Upper lobe of left lung (tissue), 6 donors: Measurements from ENCODE around the gene B9D1. TPM values are rescaled to one million over a fixed set of nuclear protein-coding genes. Genes with fewer than 3 reads are reported as not detected.
"Not testable (repeated sequence)": the region's sequence is repeated elsewhere in the genome, so short reads cannot be mapped to it uniquely, and the experiment has no call there.

Experiments used
- ATAC-seq, 2 donors: fragments of 200-7000 bp; cut with Tn5 transposase; one replicate each; pipeline ENCODE4 v1.9.1; 2022; ENCODE audit warnings: mild to moderate bottlenecking in 2 of 2, moderate library complexity in 2 of 2; ENCODE audit not compliant: low FRiP score in 2 of 2
- DNase-seq, 2 donors: peaks; one replicate each; pipeline ENCODE4 v3.0.0-alpha.2; 2019 to 2020
- H3K27ac ChIP-seq, 4 donors: fragments of 200-600 bp; sonication (generic); one replicate each; pipeline ENCODE4 v1.5.1; 2016 to 2019
- H3K27me3 ChIP-seq, 4 donors: fragments of 200-600 bp; sonication (generic); one replicate each; pipeline ENCODE4 v1.5.1; 2017 to 2019
- H3K36me3 ChIP-seq, 4 donors: fragments of 200-600 bp; sonication (generic); one replicate each; pipeline ENCODE4 v1.5.1; 2016 to 2019
- H3K4me1 ChIP-seq, 4 donors: fragments of 200-600 bp; sonication (generic); one replicate each; pipeline ENCODE4 v1.5.1; 2018 to 2019
- H3K4me3 ChIP-seq, 4 donors: fragments of 200-600 bp; sonication (generic); one replicate each; pipeline ENCODE4 v1.5.1; 2017 to 2019; ENCODE audit warnings: mild to moderate bottlenecking in 2 of 4, moderate library complexity in 1 of 4
- H3K9me3 ChIP-seq, 4 donors: fragments of 200-600 bp; sonication (generic); one replicate each; pipeline ENCODE4 v1.5.1; 2018 to 2019
- CTCF ChIP-seq, 6 experiments: fragments of 450-650 bp in 4 of 6; fragments of 200-600 bp in 2 of 6; sonication (generic) in 2 of 6; IDR thresholded peaks; one replicate each; pipeline ENCODE4 v1.5.1; 2016 to 2019; ENCODE audit warnings: antibody characterized with exemption in 6 of 6
- EP300 ChIP-seq, 4 donors: sonication (generic); formaldehyde crosslinking; IDR thresholded peaks; one replicate each; pipeline ENCODE4 v1.5.1; 2017; ENCODE audit warnings: antibody characterized with exemption in 4 of 4, control low read depth in 2 of 4
- POLR2A ChIP-seq, 4 donors: fragments of 450-650 bp; IDR thresholded peaks; one replicate each; pipeline ENCODE4 v1.5.1; 2016 to 2017; ENCODE audit warnings: antibody characterized with exemption in 4 of 4, mild to moderate bottlenecking in 2 of 4
- POLR2AphosphoS5 ChIP-seq, 2 donors: sonication (generic); formaldehyde crosslinking; IDR thresholded peaks; one replicate each; pipeline ENCODE4 v1.5.1; 2017; ENCODE audit warnings: antibody characterized with exemption in 2 of 2
- WGBS, 2 donors: methylation state at CpG; one replicate each; pipeline ENCODE4 v1.1.5; 2017 to 2018; 5-methylcytosine and 5-hydroxymethylcytosine counted together
- total RNA-seq, 6 donors: library from RNA; depleted of rRNA in 4 of 6; stranded (reverse); fragments of >200 nt in 4 of 6; gene quantifications; one replicate each; pipeline versions ENCODE4 v1.1.0 to v1.2.1, GENCODE V29; 2016 to 2021
- donor health status: DM: no; HTN: no; CAD: no; lungs with moderate emphysema.
- donor health status: DM: no; HTN: yes; CAD: no; lungs with severe emphysema.

Gene B9D1
- total RNA-seq, 6 donors from 2014 or later, result 11.7 to 52.4 (median 17.5) TPM

- H3K4me3 ChIP-seq, result no peak overlapping the region
- no peaks in the 10 kb centered on the region for H3K9me3 ChIP-seq
- peaks cover 11 to 16% (median 13%) of the 10 kb centered on the region in 4 donors for H3K4me1 ChIP-seq
- 84 to 86% methylated on average over 7 of the region's 7 CpGs for WGBS, 2 donors
- H3K27ac ChIP-seq, result no peak overlapping the region
- DNase-seq (no peak), ATAC-seq (no peak)
- TF ChIP-seq POLR2AphosphoS5 (IDR thresholded peaks at IDR 0.05), result no peak
- TF ChIP-seq EP300 (IDR thresholded peaks at IDR 0.05), result no peak
- no peak for TF ChIP-seq CTCF (IDR thresholded peaks at IDR 0.05)
- TF ChIP-seq POLR2A (IDR thresholded peaks at IDR 0.05), result no peak
- H3K36me3 ChIP-seq, result peaks cover 0 to 3% (median 0%) of the 10 kb centered on the region in 4 donors
- no peaks in the 10 kb centered on the region for H3K27me3 ChIP-seq
Measured at GRCh38 chr17:19359151-19359550, 3.4 kb downstream of the B9D1 start.

GRCh38 chr17:19357761-19358160, 4.8 kb downstream of the B9D1 start:
- ATAC-seq (no peak), DNase-seq (peak in 1 of 2 donors; percentile 10)
- H3K4me1 ChIP-seq, result peaks cover 8 to 10% (median 8%) of the 10 kb centered on the region in 4 donors
- no peak overlapping the region for H3K4me3 ChIP-seq
- peaks cover 0 to 3% (median 0%) of the 10 kb centered on the region in 4 donors for H3K36me3 ChIP-seq
- TF ChIP-seq EP300 (IDR thresholded peaks at IDR 0.05) (no peak), CTCF (IDR thresholded peaks at IDR 0.05) (no peak), POLR2A (IDR thresholded peaks at IDR 0.05) (no peak), POLR2AphosphoS5 (IDR thresholded peaks at IDR 0.05) (no peak)
- no peak overlapping the region for H3K27ac ChIP-seq
- H3K27me3 ChIP-seq, result no peaks in the 10 kb centered on the region
- WGBS, 2 donors, result 85 to 86% methylated on average over 4 to 7 of the region's 7 CpGs
- H3K9me3 ChIP-seq, result no peaks in the 10 kb centered on the region

- WGBS, 2 donors, result 86 to 87% methylated on average over 7 of the region's 7 CpGs
- Histone ChIP-seq H3K9me3 (no peaks in the 10 kb centered on the region), H3K27ac (no peak overlapping the region), H3K4me3 (no peak overlapping the region), H3K4me1 (peaks cover 7 to 10% (median 8%) of the 10 kb centered on the region in 4 donors), H3K36me3 (peaks cover 0 to 3% (median 0%) of the 10 kb centered on the region in 4 donors), H3K27me3 (no peaks in the 10 kb centered on the region)
- ATAC-seq, result no peak
- DNase-seq, result peak in 1 of 2 donors; percentile 3
- TF ChIP-seq EP300 (IDR thresholded peaks at IDR 0.05) (no peak), POLR2AphosphoS5 (IDR thresholded peaks at IDR 0.05) (no peak), POLR2A (IDR thresholded peaks at IDR 0.05) (no peak), CTCF (IDR thresholded peaks at IDR 0.05) (no peak)
Measured at GRCh38 chr17:19357351-19357750, 5.2 kb downstream of the B9D1 start.

- no peak overlapping the region for H3K27ac ChIP-seq
- ATAC-seq (no peak), DNase-seq (no peak)
- peaks cover 0 to 3% (median 0%) of the 10 kb centered on the region in 4 donors for H3K36me3 ChIP-seq
- no peaks in the 10 kb centered on the region for H3K9me3 ChIP-seq
- H3K4me3 ChIP-seq, result no peak overlapping the region
- H3K4me1 ChIP-seq, result no peaks in the 10 kb centered on the region
- no peak for TF ChIP-seq POLR2AphosphoS5 (IDR thresholded peaks at IDR 0.05)
- TF ChIP-seq POLR2A (IDR thresholded peaks at IDR 0.05), result no peak
- no peak for TF ChIP-seq EP300 (IDR thresholded peaks at IDR 0.05)
- TF ChIP-seq CTCF (IDR thresholded peaks at IDR 0.05), result no peak
- 79 to 93% methylated on average over 6 of the region's 6 CpGs for WGBS, 2 donors
- no peaks in the 10 kb centered on the region for H3K27me3 ChIP-seq
Measured at GRCh38 chr17:19354748-19355147, 7.8 kb downstream of the B9D1 start.

GRCh38 chr17:19353401-19353800, 9.1 kb downstream of the B9D1 start:
- not testable (repeated sequence) for H3K27me3 ChIP-seq, DNase-seq, H3K4me3 ChIP-seq, H3K9me3 ChIP-seq, ATAC-seq, H3K4me1 ChIP-seq, H3K36me3 ChIP-seq, H3K27ac ChIP-seq
- WGBS, 2 donors, result 96% methylated on average over 11 of the region's 11 CpGs
